ENCODE results near the gene MB.

The MB gene

DNA sequence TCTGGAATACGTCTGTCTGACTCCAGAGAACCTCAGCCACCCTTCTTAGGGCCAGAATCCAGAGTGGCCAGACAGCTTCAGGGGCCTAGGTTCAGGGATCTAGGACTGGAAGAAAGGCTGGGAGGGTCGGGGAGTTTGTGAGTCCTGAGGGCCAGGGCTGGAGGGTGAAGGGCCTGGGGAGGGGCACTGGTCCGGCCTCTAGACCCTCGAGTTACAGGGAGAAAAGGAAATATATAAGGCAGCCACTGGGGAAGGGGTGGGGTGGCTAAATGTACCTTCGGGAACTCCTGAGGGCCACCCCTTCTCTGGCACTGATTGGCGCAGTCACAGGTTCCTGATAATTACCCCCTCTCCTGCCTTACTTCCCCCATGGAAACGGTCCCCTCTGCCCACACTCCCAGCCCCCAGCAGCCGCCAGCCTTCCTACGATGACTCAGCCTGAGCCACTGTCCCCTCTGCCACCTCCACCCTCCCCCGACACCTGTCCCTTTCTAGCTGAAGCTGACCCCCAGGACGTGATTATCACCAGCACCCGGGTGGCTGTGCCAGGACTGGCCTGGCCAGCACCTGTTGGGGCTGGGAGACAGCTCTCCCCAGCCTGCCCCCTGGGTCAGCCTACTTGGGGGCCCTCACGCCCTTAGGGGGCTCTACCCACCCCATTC lies 26.4 kb downstream of the MB start:
- in situ Hi-C loops (cut with HindIII; ENCODE audit: low pct_ligation_motif_present, low sequenced_read_pairs), result loop anchor here (25.0 kb wide), 1 partner anchor 153 kb away; no protein-coding TSS in a partner anchor
- no peak for DNase-seq
- TF ChIP-seq, protein P1, sequence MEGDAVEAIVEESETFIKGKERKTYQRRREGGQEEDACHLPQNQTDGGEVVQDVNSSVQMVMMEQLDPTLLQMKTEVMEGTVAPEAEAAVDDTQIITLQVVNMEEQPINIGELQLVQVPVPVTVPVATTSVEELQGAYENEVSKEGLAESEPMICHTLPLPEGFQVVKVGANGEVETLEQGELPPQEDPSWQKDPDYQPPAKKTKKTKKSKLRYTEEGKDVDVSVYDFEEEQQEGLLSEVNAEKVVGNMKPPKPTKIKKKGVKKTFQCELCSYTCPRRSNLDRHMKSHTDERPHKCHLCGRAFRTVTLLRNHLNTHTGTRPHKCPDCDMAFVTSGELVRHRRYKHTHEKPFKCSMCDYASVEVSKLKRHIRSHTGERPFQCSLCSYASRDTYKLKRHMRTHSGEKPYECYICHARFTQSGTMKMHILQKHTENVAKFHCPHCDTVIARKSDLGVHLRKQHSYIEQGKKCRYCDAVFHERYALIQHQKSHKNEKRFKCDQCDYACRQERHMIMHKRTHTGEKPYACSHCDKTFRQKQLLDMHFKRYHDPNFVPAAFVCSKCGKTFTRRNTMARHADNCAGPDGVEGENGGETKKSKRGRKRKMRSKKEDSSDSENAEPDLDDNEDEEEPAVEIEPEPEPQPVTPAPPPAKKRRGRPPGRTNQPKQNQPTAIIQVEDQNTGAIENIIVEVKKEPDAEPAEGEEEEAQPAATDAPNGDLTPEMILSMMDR (IDR thresholded peaks at IDR 0.05; ENCODE audit: low read depth, low read length, missing control alignments), result no peak
- Histone ChIP-seq H3K36me3 (replicated peaks) (no peaks in the 10 kb centered on the region), H3K4me3 (ENCODE audit: low read depth, low read length) (no peak overlapping the region), H3K27me3 (replicated peaks) (no peaks in the 10 kb centered on the region), H3K27ac (no peak overlapping the region)

DNA sequence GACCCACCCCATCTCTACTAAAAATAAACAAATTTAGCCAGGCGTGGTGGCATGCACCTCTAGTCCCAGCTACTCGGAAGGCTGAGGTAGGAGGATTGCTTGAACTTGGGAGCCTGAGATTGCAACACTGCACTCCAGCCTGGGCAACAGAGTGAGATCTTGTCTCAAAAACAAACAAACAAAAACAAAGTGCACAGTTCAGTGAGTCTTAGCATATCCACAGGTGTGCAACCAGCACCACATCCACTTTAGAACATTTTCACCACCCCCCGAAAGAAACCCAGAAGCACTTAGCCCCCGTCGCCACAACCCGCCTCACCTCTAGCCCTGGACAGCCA lies 27.4 kb downstream of the MB start:
- no peak for DNase-seq
- no peaks in the 10 kb centered on the region for H3K36me3 ChIP-seq (replicated peaks)
- no peak overlapping the region for H3K27ac ChIP-seq
- in situ Hi-C loops (cut with HindIII; ENCODE audit: low pct_ligation_motif_present, low sequenced_read_pairs), result loop anchor here (25.0 kb wide), 1 partner anchor 152 kb away; no protein-coding TSS in a partner anchor
- no peaks in the 10 kb centered on the region for H3K27me3 ChIP-seq (replicated peaks)
- TF ChIP-seq, protein P1 (IDR thresholded peaks at IDR 0.05; ENCODE audit: low read depth, low read length, missing control alignments), result no peak
- H3K4me3 ChIP-seq (ENCODE audit: low read depth, low read length), result no peak overlapping the region

DNA sequence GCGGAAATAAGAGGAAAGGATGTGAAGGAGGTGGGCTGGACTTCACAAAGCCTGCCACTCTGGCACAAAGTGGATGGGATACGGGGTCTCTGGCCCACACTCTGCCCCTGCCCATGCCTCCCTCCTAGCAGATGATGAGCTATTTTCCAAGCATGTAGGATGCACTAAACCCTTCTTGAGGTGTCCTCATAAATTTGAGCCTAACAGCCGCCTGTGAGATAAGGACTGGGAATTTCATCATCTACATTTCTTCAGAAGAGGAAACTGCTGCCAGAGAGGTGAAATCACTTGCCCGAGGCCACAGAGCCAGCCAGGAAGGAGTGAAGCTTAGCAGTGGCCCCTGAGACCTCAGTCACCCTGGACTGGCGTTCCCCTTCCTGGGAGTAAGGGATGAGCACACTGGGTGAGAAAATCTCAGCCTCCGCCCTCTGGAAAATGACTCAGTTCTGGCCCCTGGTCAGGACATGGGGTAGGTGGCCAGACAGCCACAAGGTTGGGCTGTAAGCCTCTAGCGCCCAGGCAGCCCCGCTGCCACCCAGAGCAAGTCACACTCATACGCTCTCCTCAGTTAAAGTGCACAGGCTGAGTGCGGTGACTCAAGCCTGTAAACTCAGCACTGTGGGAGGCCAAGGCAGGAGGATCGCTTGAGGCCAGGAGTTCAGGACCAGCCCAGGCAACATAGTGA lies 27.9 kb downstream of the MB start:
- H3K27ac ChIP-seq, result no peak overlapping the region
- TF ChIP-seq, protein P1 (IDR thresholded peaks at IDR 0.05; ENCODE audit: low read depth, low read length, missing control alignments), result peak; percentile 27
- in situ Hi-C loops (cut with HindIII; ENCODE audit: low pct_ligation_motif_present, low sequenced_read_pairs), result loop anchor here (25.0 kb wide), 1 partner anchor 152 kb away; no protein-coding TSS in a partner anchor
- peak; percentile 65 for DNase-seq
- H3K36me3 ChIP-seq (replicated peaks), result no peaks in the 10 kb centered on the region
- H3K4me3 ChIP-seq (ENCODE audit: low read depth, low read length), result no peak overlapping the region
- no peaks in the 10 kb centered on the region for H3K27me3 ChIP-seq (replicated peaks)

DNA sequence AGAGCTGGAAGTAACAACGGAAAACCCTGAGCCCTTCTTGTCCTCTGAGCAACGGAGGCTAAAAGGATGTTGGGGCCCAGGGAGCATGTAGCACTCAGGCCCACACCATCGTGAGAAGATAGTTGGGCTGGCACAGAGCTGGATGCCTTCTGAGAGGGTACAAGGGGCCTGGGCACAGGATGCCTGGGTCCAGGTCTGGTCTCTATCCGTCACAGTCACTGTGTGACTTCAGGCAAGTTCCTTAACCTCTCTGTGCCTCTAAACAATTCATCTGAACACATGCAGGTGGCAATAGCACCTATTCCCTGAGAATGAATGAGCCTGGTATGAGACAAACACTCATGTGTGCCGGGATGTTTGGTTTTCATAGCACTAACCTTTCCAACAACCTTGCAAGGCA lies 29.2 kb downstream of the MB start:
- TF ChIP-seq, protein P1 (IDR thresholded peaks at IDR 0.05; ENCODE audit: low read depth, low read length, missing control alignments), result no peak
- H3K27me3 ChIP-seq (replicated peaks), result no peaks in the 10 kb centered on the region

DNA sequence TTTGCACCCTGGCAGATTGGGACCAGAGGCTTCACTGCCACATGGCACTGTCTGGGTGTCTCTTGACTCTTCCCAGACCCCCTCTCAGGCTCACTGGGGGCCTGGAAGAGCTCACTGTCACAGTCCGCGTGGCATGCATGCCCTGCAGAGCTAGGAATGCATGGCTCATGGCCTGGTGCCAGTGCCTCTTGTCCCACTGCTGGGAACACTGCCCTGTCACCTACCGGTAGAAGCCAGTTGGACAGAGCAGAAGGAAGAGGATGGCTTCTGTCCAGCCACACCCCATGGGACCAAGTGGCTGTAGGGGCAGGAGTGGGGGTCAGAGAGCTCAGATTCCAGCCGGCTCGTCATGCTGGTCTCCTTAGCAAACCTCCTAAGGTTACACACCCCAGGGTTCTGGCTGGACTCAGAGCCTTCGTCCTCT lies 29.7 kb downstream of the MB start:
- in situ Hi-C loops (cut with HindIII; ENCODE audit: low pct_ligation_motif_present, low sequenced_read_pairs), result loop anchor here (25.0 kb wide), 1 partner anchor 150 kb away; no protein-coding TSS in a partner anchor
- Histone ChIP-seq H3K27me3 (replicated peaks) (no peaks in the 10 kb centered on the region), H3K27ac (no peak overlapping the region), H3K36me3 (replicated peaks) (no peaks in the 10 kb centered on the region), H3K4me3 (ENCODE audit: low read depth, low read length) (no peak overlapping the region)
- no peak for DNase-seq
- TF ChIP-seq, protein P1 (IDR thresholded peaks at IDR 0.05; ENCODE audit: low read depth, low read length, missing control alignments), result no peak

More for the DNA sequence above, 29.2 kb downstream of the MB start:
- no peak overlapping the region for H3K27ac ChIP-seq
- in situ Hi-C loops (cut with HindIII; ENCODE audit: low pct_ligation_motif_present, low sequenced_read_pairs), result loop anchor here (25.0 kb wide), 1 partner anchor 151 kb away; no protein-coding TSS in a partner anchor
- no peaks in the 10 kb centered on the region for H3K36me3 ChIP-seq (replicated peaks)
- H3K4me3 ChIP-seq (ENCODE audit: low read depth, low read length), result no peak overlapping the region
- no peak for DNase-seq
